Panc1 (cell line): ENCODE measurements around the gene TMTC1.

Source experiments
- CTCF ChIP-seq: fragments of 450-650 bp; IDR thresholded peaks from 2 replicates; pipeline ENCODE4 v1.5.1; 2017; ENCODE audit warnings: mild to moderate bottlenecking
- POLR2AphosphoS5 ChIP-seq: IDR thresholded peaks from 2 replicates; pipeline ENCODE4 v1.6.1; 2012; ENCODE audit warnings: mild to moderate bottlenecking, low read depth, low read length, moderate library complexity
- REST ChIP-seq, 2 experiments: IDR thresholded peaks; 2 replicates each; pipeline ENCODE4 v1.6.1; 2011 to 2012; ENCODE audit warnings: low read depth in 2 of 2, control low read depth in 1 of 2, low read length in 1 of 2, mild to moderate bottlenecking in 1 of 2, moderate library complexity in 1 of 2; ENCODE audit not compliant: insufficient read depth in 1 of 2
- SIN3A ChIP-seq: IDR thresholded peaks from 2 replicates; pipeline ENCODE4 v1.6.1; 2012; ENCODE audit warnings: low read depth, mild to moderate bottlenecking, low read length, moderate library complexity, borderline replicate concordance; ENCODE audit not compliant: insufficient read depth
- TCF7L2 ChIP-seq: IDR thresholded peaks from 2 replicates; pipeline ENCODE4 v1.6.1; 2011; ENCODE audit warnings: mild to moderate bottlenecking, low read depth, low read length, inconsistent platforms

- TF ChIP-seq CTCF (no peak), REST (IDR thresholded peaks at IDR 0.05; ENCODE audit: insufficient read depth in 1 of 2, low read depth in 2 of 2, low read length in 1 of 2) (no peak), TCF7L2 (no peak), SIN3A (no peak), POLR2AphosphoS5 (no peak)
Observed at GRCh38 chr12:29551812-29552211, 231.9 kb downstream of the TMTC1 start.
